CD1c-positive myeloid dendritic cell (primary cell): ENCODE data around the gene RNF25.

ENCODE experiments used
- DNase-seq: peaks from one replicate; pipeline ENCODE4 v3.0.0-alpha.2; 2016; ENCODE audit errors: extremely low spot score

The RNF25 gene

GRCh38 chr2:218671654-218672566 is at the start of gene RNF25, which contains the start of gene STK36:
Gene RNF25, minus strand, starts transcription at chr2:218672002. Its CDS starts 32 bp downstream, at chr2:218671970.
Gene STK36, plus strand, starts transcription at chr2:218672086. Its CDS starts 744 bp downstream, at chr2:218672830.
- peak; percentile 85 for DNase-seq

GRCh38 chr2:218721488-218721887 is 49.7 kb upstream of the RNF25 start:
- no peak for DNase-seq

GRCh38 chr2:218720048-218721041 is 48.5 kb upstream of the RNF25 start:
- DNase-seq = no peak

- DNase-seq = no peak
Measured at GRCh38 chr2:218719457-218719856, 47.7 kb upstream of the RNF25 start.

- DNase-seq = no peak
Measured at GRCh38 chr2:218718058-218718457, 46.3 kb upstream of the RNF25 start.

- DNase-seq = no peak
Measured at GRCh38 chr2:218717262-218717661, 45.5 kb upstream of the RNF25 start.

GRCh38 chr2:218716070-218716469 is 44.3 kb upstream of the RNF25 start:
- no peak for DNase-seq

- DNase-seq = no peak
Measured at GRCh38 chr2:218713922-218714321, 42.1 kb upstream of the RNF25 start.

GRCh38 chr2:218711550-218711929 is 39.7 kb upstream of the RNF25 start:
- DNase-seq = no peak

- DNase-seq = peak; percentile 99
Measured at GRCh38 chr2:218710687-218711549, 39.1 kb upstream of the RNF25 start, which contains the start of gene TTLL4. Gene TTLL4, plus strand, starts transcription at chr2:218710835. Its CDS starts 26,842 bp downstream, at chr2:218737677.

- no peak for DNase-seq
Measured at GRCh38 chr2:218710334-218710686, 38.5 kb upstream of the RNF25 start.

- DNase-seq = no peak
Measured at GRCh38 chr2:218709908-218710307, 38.1 kb upstream of the RNF25 start.

- no peak for DNase-seq
Measured at GRCh38 chr2:218708086-218708485, 36.3 kb upstream of the RNF25 start.

GRCh38 chr2:218703341-218703740 is 31.5 kb upstream of the RNF25 start:
- no peak for DNase-seq

GRCh38 chr2:218701806-218702205 is 30.0 kb upstream of the RNF25 start:
- DNase-seq = no peak

- no peak for DNase-seq
Measured at GRCh38 chr2:218698885-218699284, 27.1 kb upstream of the RNF25 start.

- DNase-seq = no peak
Measured at GRCh38 chr2:218694405-218695145, 22.8 kb upstream of the RNF25 start.

- no peak for DNase-seq
Measured at GRCh38 chr2:218691234-218691633, 19.4 kb upstream of the RNF25 start.

- DNase-seq = peak; percentile 79
Measured at GRCh38 chr2:218687400-218688060, 15.7 kb upstream of the RNF25 start.

- no peak for DNase-seq
Measured at GRCh38 chr2:218680061-218680460, 8.3 kb upstream of the RNF25 start.
